ENCODE measurements around the gene ODR4. TPM values are rescaled to one million over a fixed set of nuclear protein-coding genes. Genes with fewer than 3 reads are reported as not detected.
"Not testable (repeated sequence)": the region's sequence is repeated elsewhere in the genome, so short reads cannot be mapped to it uniquely, and the experiment has no call there.

Gene ODR4
- total RNA-seq, 4 donors from 2014 or later: 11.3 to 16.8 (median 11.9) TPM

- TF ChIP-seq CTCF (IDR thresholded peaks at IDR 0.05 in 4 of 5, conservative IDR thresholded peaks at IDR 0.05 in 1 of 5): no peak
- no peak for TF ChIP-seq POLR2A (IDR thresholded peaks at IDR 0.05)
- intact Hi-C loops (cut with DNase I; ENCODE audit: low total_unique reads) (no loop called here), in situ Hi-C loops (cut with MboI; ENCODE audit: low sequenced_read_pairs in 4 of 4) (loop anchor here (10.0 to 25.0 kb wide), 3 partner anchors 67 to 1625 kb away; no protein-coding TSS in a partner anchor)
- ATAC-seq: no peak
- Histone ChIP-seq H3K4me1 (no peaks in the 10 kb centered on the region), H3K27ac (no peak overlapping the region), H3K9me3 (no peaks in the 10 kb centered on the region), H3K36me3 (peaks cover 28 to 99% of the 10 kb centered on the region in 2 donors), H3K27me3 (no peaks in the 10 kb centered on the region), H3K4me3 (no peak overlapping the region)
- no peak for DNase-seq
Measured at GRCh38 chr1:186337554-186337953, 38.1 kb upstream of the ODR4 start.

GRCh38 chr1:186340772-186341171, 34.9 kb upstream of the ODR4 start:
- H3K9me3 ChIP-seq: no peaks in the 10 kb centered on the region
- no peak overlapping the region for H3K27ac ChIP-seq
- no peak overlapping the region for H3K4me3 ChIP-seq
- H3K27me3 ChIP-seq: no peaks in the 10 kb centered on the region
- intact Hi-C loops (cut with DNase I; ENCODE audit: low total_unique reads): no loop called here
- H3K4me1 ChIP-seq: no peaks in the 10 kb centered on the region
- in situ Hi-C loops (cut with MboI; ENCODE audit: low sequenced_read_pairs in 4 of 4): loop anchor here in 3 of 4 donors (25.0 kb wide), 2 partner anchors 1203 to 1628 kb away; no protein-coding TSS in a partner anchor
- peaks cover 13 to 100% of the 10 kb centered on the region in 2 donors for H3K36me3 ChIP-seq
- no peak for DNase-seq
- TF ChIP-seq CTCF (IDR thresholded peaks at IDR 0.05 in 4 of 5, conservative IDR thresholded peaks at IDR 0.05 in 1 of 5) (no peak), POLR2A (IDR thresholded peaks at IDR 0.05) (no peak)
- no peak for ATAC-seq

- H3K36me3 ChIP-seq: peaks cover 10 to 99% of the 10 kb centered on the region in 2 donors
- H3K4me3 ChIP-seq, H3K4me1 ChIP-seq, H3K27me3 ChIP-seq, H3K9me3 ChIP-seq, ATAC-seq, H3K27ac ChIP-seq, DNase-seq: not testable (repeated sequence)
- intact Hi-C loops (cut with DNase I; ENCODE audit: low total_unique reads) (loop anchor here (5.0 kb wide), 1 partner anchor 54 kb away; no protein-coding TSS in a partner anchor), in situ Hi-C loops (cut with MboI; ENCODE audit: low sequenced_read_pairs in 4 of 4) (loop anchor here in 3 of 4 donors (25.0 kb wide), 2 partner anchors 1211 to 1636 kb away; no protein-coding TSS in a partner anchor)
Measured at GRCh38 chr1:186347837-186348691, 27.6 kb upstream of the ODR4 start.

GRCh38 chr1:186374303-186375151, 1.1 kb upstream of the ODR4 start:
- no peaks in the 10 kb centered on the region for H3K9me3 ChIP-seq
- intact Hi-C loops (cut with DNase I; ENCODE audit: low total_unique reads) (loop anchor here (1.0 kb wide), 1 partner anchor 1217 kb away; the partner anchor contains the start of gene SWT1), in situ Hi-C loops (cut with MboI; ENCODE audit: low sequenced_read_pairs in 4 of 4) (loop anchor here (10.0 to 25.0 kb wide), 5 partner anchors 1062 to 1637 kb away; partner anchors contain the start of genes IVNS1ABP (in 1 of the 4), SWT1 (in 1 of the 4) and TRMT1L (in 1 of the 4))
- H3K4me1 ChIP-seq: peaks cover 24 to 27% of the 10 kb centered on the region in 2 donors
- H3K36me3 ChIP-seq: peaks cover 0 to 21% of the 10 kb centered on the region in 2 donors
- TF ChIP-seq POLR2A (IDR thresholded peaks at IDR 0.05) (no peak), CTCF (IDR thresholded peaks at IDR 0.05 in 4 of 5, conservative IDR thresholded peaks at IDR 0.05 in 1 of 5) (no peak)
- ATAC-seq (peak; percentile 7 to 27), DNase-seq (peak; percentile 10 to 35)
- peak overlapping the region; percentile 87 to 97 (median 89) for H3K4me3 ChIP-seq
- H3K27ac ChIP-seq: peak overlapping the region; percentile 97 to 98 (median 97)
- H3K27me3 ChIP-seq: no peaks in the 10 kb centered on the region

Data from gastrocnemius medialis (tissue), 4 donors.